ENCODE measurements around the gene DVL1. TPM values are rescaled to one million over a fixed set of nuclear protein-coding genes. Genes with fewer than 3 reads are reported as not detected.
A peak's percentile ranks its signal among the peaks of the same experiment; 100 is the strongest.

The DVL1 gene
- total and polyA plus RNA-seq, 9 of the 15 experiments (the other 6 are each of a cell fraction or from before 2014, with no cell fraction given): 0.62 to 135 (median 24.3) TPM

GRCh38 chr1:1345860-1346500, 3.2 kb downstream of the DVL1 start:
- Histone ChIP-seq H3K4me2 (ENCODE audit: insufficient read depth, low read length) (no peak overlapping the region), H3K27ac (ENCODE audit: extremely low read depth, low read depth, low read length) (no peak overlapping the region; the same call in 2 of the 3 replicates), H3K4me3 (no peak overlapping the region), H3K9me1 (ENCODE audit: control insufficient read depth, insufficient read depth, low read length) (peaks cover 8% of the 10 kb centered on the region), H3K79me2 (ENCODE audit: control insufficient read depth, insufficient read depth, low read length) (peaks cover 65% of the 10 kb centered on the region), H2AFZ (ENCODE audit: low read depth, low read length) (no peak overlapping the region), H3K9me3 (replicated peaks; ENCODE audit: control insufficient read depth, insufficient read depth, low read depth, low read length) (0 out of 2 replicates have a peak, but pooled peaks cover 2% of the 10 kb centered on the region), H3K27me3 (ENCODE audit: control insufficient read depth in 2 of 2, insufficient read depth in 2 of 2, low read length in 2 of 2) (no peaks in the 10 kb centered on the region), H3K9ac (ENCODE audit: insufficient read depth in 1 of 2, low read depth in 2 of 2, low read length in 2 of 2) (peak overlapping the region in 1 of 2 experiments; percentile 98; a peak in 2 of 4 replicates), H3K36me3 (ENCODE audit: control insufficient read depth, insufficient read depth, low read length) (peaks cover 41% of the 10 kb centered on the region; the same call in 2 of the 3 replicates), H3K4me1 (replicated peaks in 1 of 2; ENCODE audit: control insufficient read depth in 2 of 2, insufficient read depth in 2 of 2, low read length in 2 of 2) (peaks cover 9 to 81% of the 10 kb centered on the region in 2 experiments; a peak in 3 of 5 replicates), H4K20me1 (replicated peaks; ENCODE audit: control insufficient read depth, insufficient read depth, low read length) (peaks cover 42% of the 10 kb centered on the region; the same call in 1 of the 2 replicates)
- no TSS peak for BruUV-seq (replicated peaks)
- in situ Hi-C loops (cut with MboI) (no loop called here), intact Hi-C loops (cut with micrococcal nuclease) (no loop called here)
- WGBS (ENCODE audit: insufficient coverage, low coverage, missing lambda C conversion rate): 85% methylated on average over 12 of the region's 12 CpGs
- TF ChIP-seq ZNF445 (CRISPR knock-in tag; IDR thresholded peaks at IDR 0.05; ENCODE audit: low read depth): no peak
- TF ChIP-seq ZNF740 (CRISPR knock-in tag; IDR thresholded peaks at IDR 0.05): 0 out of 2 replicates have a peak, but pooled peaks have one; percentile 25
- no peak for TF ChIP-seq ZNF740 (tag; IDR thresholded peaks at IDR 0.05)
- no peak for TF ChIP-seq HCFC1 (IDR thresholded peaks at IDR 0.05; ENCODE audit: low read depth, low read length)
- 0 out of 2 replicates have a peak, but pooled peaks have one; percentile 2 for TF ChIP-seq POLR2G (IDR thresholded peaks at IDR 0.05; ENCODE audit: low read depth, low read length)
- TF ChIP-seq ZFP36 (IDR thresholded peaks at IDR 0.05; ENCODE audit: low read depth, low read length, partially characterized antibody): peak; percentile 50
- peak; percentile 19 for TF ChIP-seq RBFOX2 (IDR thresholded peaks at IDR 0.05; ENCODE audit: low read depth, low read length)
- TF ChIP-seq, protein P1, sequence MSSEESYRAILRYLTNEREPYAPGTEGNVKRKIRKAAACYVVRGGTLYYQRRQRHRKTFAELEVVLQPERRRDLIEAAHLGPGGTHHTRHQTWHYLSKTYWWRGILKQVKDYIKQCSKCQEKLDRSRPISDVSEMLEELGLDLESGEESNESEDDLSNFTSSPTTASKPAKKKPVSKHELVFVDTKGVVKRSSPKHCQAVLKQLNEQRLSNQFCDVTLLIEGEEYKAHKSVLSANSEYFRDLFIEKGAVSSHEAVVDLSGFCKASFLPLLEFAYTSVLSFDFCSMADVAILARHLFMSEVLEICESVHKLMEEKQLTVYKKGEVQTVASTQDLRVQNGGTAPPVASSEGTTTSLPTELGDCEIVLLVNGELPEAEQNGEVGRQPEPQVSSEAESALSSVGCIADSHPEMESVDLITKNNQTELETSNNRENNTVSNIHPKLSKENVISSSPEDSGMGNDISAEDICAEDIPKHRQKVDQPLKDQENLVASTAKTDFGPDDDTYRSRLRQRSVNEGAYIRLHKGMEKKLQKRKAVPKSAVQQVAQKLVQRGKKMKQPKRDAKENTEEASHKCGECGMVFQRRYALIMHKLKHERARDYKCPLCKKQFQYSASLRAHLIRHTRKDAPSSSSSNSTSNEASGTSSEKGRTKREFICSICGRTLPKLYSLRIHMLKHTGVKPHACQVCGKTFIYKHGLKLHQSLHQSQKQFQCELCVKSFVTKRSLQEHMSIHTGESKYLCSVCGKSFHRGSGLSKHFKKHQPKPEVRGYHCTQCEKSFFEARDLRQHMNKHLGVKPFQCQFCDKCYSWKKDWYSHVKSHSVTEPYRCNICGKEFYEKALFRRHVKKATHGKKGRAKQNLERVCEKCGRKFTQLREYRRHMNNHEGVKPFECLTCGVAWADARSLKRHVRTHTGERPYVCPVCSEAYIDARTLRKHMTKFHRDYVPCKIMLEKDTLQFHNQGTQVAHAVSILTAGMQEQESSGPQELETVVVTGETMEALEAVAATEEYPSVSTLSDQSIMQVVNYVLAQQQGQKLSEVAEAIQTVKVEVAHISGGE (CRISPR knock-in tag; IDR thresholded peaks at IDR 0.05): no peak
- TF ChIP-seq BCOR (IDR thresholded peaks at IDR 0.05): 0 out of 2 replicates have a peak, but pooled peaks have one; percentile 32
- TF ChIP-seq ZNF75A (CRISPR knock-in tag; IDR thresholded peaks at IDR 0.05): no peak
- no peak for TF ChIP-seq ZNF398 (CRISPR knock-in tag; IDR thresholded peaks at IDR 0.05)
- DNase-seq (ENCODE audit: extremely low read depth in 1 of 4, low spot score in 3 of 4): no peak
- FAIRE-seq: no peak
- CTCF ChIA-PET (ENCODE audit: low intra/inter-chr PET ratio): no interaction called here
- POLR2A ChIA-PET: interaction anchor here (1.3 to 4.8 kb wide), 4 partner anchors 9 to 30 kb away, joined by 7 to 22 read pairs (median 8); partner anchors contain the start of gene AURKAIP1
- ATAC-seq: no peak
